Activated naive CD8-positive, alpha-beta T cell treated with anti-CD3 and anti-CD28 coated beads, Interleukin-2, amount 50 U/mL, for 24 hours (primary cell): ENCODE data around the gene YAF2.

ENCODE experiments used
- ATAC-seq: fragments of 150-1000 bp; cut with Tn5 transposase; one replicate; pipeline ENCODE4 v1.10.0; 2021
- DNase-seq: peaks from one replicate; pipeline ENCODE4 v3.0.0; 2021
- H3K27ac Mint-ChIP-seq: one replicate; pipeline ENCODE4 v1.8.0; 2021; ENCODE audit warnings: mild to moderate bottlenecking, mixed read lengths
- H3K27me3 Mint-ChIP-seq: one replicate; pipeline ENCODE4 v1.8.0; 2021; ENCODE audit warnings: mixed read lengths
- H3K36me3 Mint-ChIP-seq: one replicate; pipeline ENCODE4 v1.8.0; 2021; ENCODE audit warnings: low read depth, mixed read lengths
- H3K4me1 Mint-ChIP-seq: one replicate; pipeline ENCODE4 v1.8.0; 2021; ENCODE audit warnings: mixed read lengths
- H3K4me3 Mint-ChIP-seq: one replicate; pipeline ENCODE4 v1.8.0; 2021; ENCODE audit warnings: mild to moderate bottlenecking, moderate library complexity, mixed read lengths
- H3K9me3 Mint-ChIP-seq: one replicate; pipeline ENCODE4 v1.8.0; 2021; ENCODE audit warnings: mixed read lengths

The YAF2 gene

GRCh38 chr12:42166501-42166900, 71.5 kb downstream of the YAF2 start:
- Mint-ChIP-seq H3K4me1 (peaks cover 24% of the 10 kb centered on the region), H3K4me3 (no peak overlapping the region), H3K36me3 (peaks cover 15% of the 10 kb centered on the region), H3K9me3 (no peaks in the 10 kb centered on the region), H3K27me3 (no peaks in the 10 kb centered on the region), H3K27ac (no peak overlapping the region)
- ATAC-seq (no peak), DNase-seq (no peak)

- peaks cover 21% of the 10 kb centered on the region for H3K36me3 Mint-ChIP-seq
- no peaks in the 10 kb centered on the region for H3K27me3 Mint-ChIP-seq
- H3K27ac Mint-ChIP-seq, result peak overlapping the region; percentile 8
- no peaks in the 10 kb centered on the region for H3K9me3 Mint-ChIP-seq
- peaks cover 25% of the 10 kb centered on the region for H3K4me1 Mint-ChIP-seq
- H3K4me3 Mint-ChIP-seq, result no peak overlapping the region
- DNase-seq (no peak), ATAC-seq (no peak)
Observed at GRCh38 chr12:42163913-42164312, 74.1 kb downstream of the YAF2 start.

- H3K4me1 Mint-ChIP-seq, result peaks cover 25% of the 10 kb centered on the region
- peaks cover 19% of the 10 kb centered on the region for H3K36me3 Mint-ChIP-seq
- H3K9me3 Mint-ChIP-seq, result no peaks in the 10 kb centered on the region
- no peaks in the 10 kb centered on the region for H3K27me3 Mint-ChIP-seq
- DNase-seq (no peak), ATAC-seq (no peak)
- H3K4me3 Mint-ChIP-seq, result no peak overlapping the region
- H3K27ac Mint-ChIP-seq, result no peak overlapping the region
Observed at GRCh38 chr12:42162965-42163364, 75.1 kb downstream of the YAF2 start.

- Mint-ChIP-seq H3K27ac (peak overlapping the region; percentile 3), H3K4me1 (peaks cover 25% of the 10 kb centered on the region), H3K27me3 (no peaks in the 10 kb centered on the region), H3K36me3 (peaks cover 19% of the 10 kb centered on the region), H3K9me3 (no peaks in the 10 kb centered on the region), H3K4me3 (no peak overlapping the region)
- no peak for ATAC-seq
- no peak for DNase-seq
Observed at GRCh38 chr12:42162193-42162592, 75.9 kb downstream of the YAF2 start.

- Mint-ChIP-seq H3K36me3 (peaks cover 19% of the 10 kb centered on the region), H3K27me3 (no peaks in the 10 kb centered on the region), H3K4me3 (no peak overlapping the region), H3K27ac (no peak overlapping the region), H3K9me3 (no peaks in the 10 kb centered on the region), H3K4me1 (peaks cover 22% of the 10 kb centered on the region)
- DNase-seq, result no peak
- no peak for ATAC-seq
Observed at GRCh38 chr12:42161529-42161928, 76.5 kb downstream of the YAF2 start.

- H3K27ac Mint-ChIP-seq, result no peak overlapping the region
- no peaks in the 10 kb centered on the region for H3K27me3 Mint-ChIP-seq
- ATAC-seq, result no peak
- no peak for DNase-seq
- H3K36me3 Mint-ChIP-seq, result peaks cover 5% of the 10 kb centered on the region
- H3K4me3 Mint-ChIP-seq, result no peak overlapping the region
- no peaks in the 10 kb centered on the region for H3K9me3 Mint-ChIP-seq
- no peaks in the 10 kb centered on the region for H3K4me1 Mint-ChIP-seq
Observed at GRCh38 chr12:42156232-42156631, 81.8 kb downstream of the YAF2 start.

GRCh38 chr12:42145552-42146215, 92.4 kb downstream of the YAF2 start:
- H3K27ac Mint-ChIP-seq, result peak overlapping the region; percentile 24
- H3K4me1 Mint-ChIP-seq, result peaks cover 28% of the 10 kb centered on the region
- no peaks in the 10 kb centered on the region for H3K9me3 Mint-ChIP-seq
- DNase-seq (no peak), ATAC-seq (no peak)
- H3K27me3 Mint-ChIP-seq, result no peaks in the 10 kb centered on the region
- H3K4me3 Mint-ChIP-seq, result peak overlapping the region; percentile 93
- H3K36me3 Mint-ChIP-seq, result no peaks in the 10 kb centered on the region

GRCh38 chr12:42145197-42145549, 92.9 kb downstream of the YAF2 start:
- ATAC-seq, result no peak

GRCh38 chr12:42144408-42145196, 93.4 kb downstream of the YAF2 start, which contains the start of gene GXYLT1:
GXYLT1 (minus strand) TSS chr12:42144874; CDS start chr12:42144646, 228 bp downstream.
- ATAC-seq (peak; percentile 93), DNase-seq (peak; percentile 89)
- Mint-ChIP-seq H3K27ac (peak within 1 kb of the TSS; percentile 78), H3K9me3 (no peaks in the 10 kb centered on the region), H3K4me1 (peaks cover 33% of the 10 kb centered on the region), H3K36me3 (no peaks in the 10 kb centered on the region), H3K4me3 (peak within 1 kb of the TSS; percentile 93), H3K27me3 (no peaks in the 10 kb centered on the region)

More at GRCh38 chr12:42145197-42145549, 92.9 kb downstream of the YAF2 start:
- DNase-seq, result no peak
- peaks cover 32% of the 10 kb centered on the region for H3K4me1 Mint-ChIP-seq
- no peaks in the 10 kb centered on the region for H3K36me3 Mint-ChIP-seq
- H3K9me3 Mint-ChIP-seq, result no peaks in the 10 kb centered on the region
- H3K27ac Mint-ChIP-seq, result peak overlapping the region; percentile 24
- peak overlapping the region; percentile 93 for H3K4me3 Mint-ChIP-seq
- H3K27me3 Mint-ChIP-seq, result no peaks in the 10 kb centered on the region

GRCh38 chr12:42144158-42144407, 94.0 kb downstream of the YAF2 start:
- H3K27ac Mint-ChIP-seq, result peak overlapping the region; percentile 78
- H3K27me3 Mint-ChIP-seq, result no peaks in the 10 kb centered on the region
- ATAC-seq (no peak), DNase-seq (no peak)
- H3K4me1 Mint-ChIP-seq, result peaks cover 33% of the 10 kb centered on the region
- H3K4me3 Mint-ChIP-seq, result peak overlapping the region; percentile 93
- no peaks in the 10 kb centered on the region for H3K36me3 Mint-ChIP-seq
- no peaks in the 10 kb centered on the region for H3K9me3 Mint-ChIP-seq

GRCh38 chr12:42143452-42144157, 94.4 kb downstream of the YAF2 start:
- peaks cover 33% of the 10 kb centered on the region for H3K4me1 Mint-ChIP-seq
- no peaks in the 10 kb centered on the region for H3K36me3 Mint-ChIP-seq
- peak overlapping the region; percentile 78 for H3K27ac Mint-ChIP-seq
- ATAC-seq (no peak), DNase-seq (no peak)
- H3K27me3 Mint-ChIP-seq, result no peaks in the 10 kb centered on the region
- peak overlapping the region; percentile 93 for H3K4me3 Mint-ChIP-seq
- no peaks in the 10 kb centered on the region for H3K9me3 Mint-ChIP-seq

GRCh38 chr12:42141981-42142606, 96.0 kb downstream of the YAF2 start:
- Mint-ChIP-seq H3K27me3 (no peaks in the 10 kb centered on the region), H3K36me3 (no peaks in the 10 kb centered on the region), H3K9me3 (no peaks in the 10 kb centered on the region), H3K27ac (no peak overlapping the region), H3K4me3 (no peak overlapping the region), H3K4me1 (peaks cover 33% of the 10 kb centered on the region)
- DNase-seq (no peak), ATAC-seq (no peak)

- ATAC-seq (no peak), DNase-seq (no peak)
- Mint-ChIP-seq H3K36me3 (no peaks in the 10 kb centered on the region), H3K4me3 (no peak overlapping the region), H3K9me3 (no peaks in the 10 kb centered on the region), H3K27me3 (no peaks in the 10 kb centered on the region), H3K4me1 (peaks cover 33% of the 10 kb centered on the region), H3K27ac (no peak overlapping the region)
Observed at GRCh38 chr12:42140901-42141300, 97.1 kb downstream of the YAF2 start.

GRCh38 chr12:42135259-42135814, 102.7 kb downstream of the YAF2 start:
- DNase-seq, result no peak
- Mint-ChIP-seq H3K4me1 (peaks cover 28% of the 10 kb centered on the region), H3K4me3 (no peak overlapping the region), H3K27me3 (no peaks in the 10 kb centered on the region), H3K27ac (no peak overlapping the region), H3K9me3 (no peaks in the 10 kb centered on the region), H3K36me3 (no peaks in the 10 kb centered on the region)
- ATAC-seq, result no peak
